Mucosa of stomach (tissue), 1 donor: ENCODE measurements around the gene IL6ST.
A peak's percentile ranks its signal among the peaks of the same experiment; 100 is the strongest.
"Not testable (repeated sequence)": the region's sequence is repeated elsewhere in the genome, so short reads cannot be mapped to it uniquely, and the experiment has no call there.

Experiments
- H3K27me3 ChIP-seq: one replicate; pipeline ENCODE4 v1.7.0; 2013; ENCODE audit warnings: mild to moderate bottlenecking, low read length; ENCODE audit not compliant: control insufficient read depth, insufficient read depth
- H3K36me3 ChIP-seq: one replicate; pipeline ENCODE4 v1.7.0; 2013; ENCODE audit warnings: low read length; ENCODE audit not compliant: control insufficient read depth, insufficient read depth
- H3K4me1 ChIP-seq: one replicate; pipeline ENCODE4 v1.7.0; 2013; ENCODE audit warnings: mild to moderate bottlenecking, low read length; ENCODE audit not compliant: control insufficient read depth, insufficient read depth
- H3K4me3 ChIP-seq: one replicate; pipeline ENCODE4 v1.7.0; 2013; ENCODE audit warnings: low read length
- H3K9ac ChIP-seq: one replicate; pipeline ENCODE4 v1.7.0; 2013; ENCODE audit warnings: mild to moderate bottlenecking, low read length, moderate library complexity
- H3K9me3 ChIP-seq: one replicate; pipeline ENCODE4 v1.7.0; 2013; ENCODE audit warnings: mild to moderate bottlenecking, low read length, moderate library complexity; ENCODE audit not compliant: control insufficient read depth
- donor health status: Pancreatic carcinoma.

Gene IL6ST

DNA sequence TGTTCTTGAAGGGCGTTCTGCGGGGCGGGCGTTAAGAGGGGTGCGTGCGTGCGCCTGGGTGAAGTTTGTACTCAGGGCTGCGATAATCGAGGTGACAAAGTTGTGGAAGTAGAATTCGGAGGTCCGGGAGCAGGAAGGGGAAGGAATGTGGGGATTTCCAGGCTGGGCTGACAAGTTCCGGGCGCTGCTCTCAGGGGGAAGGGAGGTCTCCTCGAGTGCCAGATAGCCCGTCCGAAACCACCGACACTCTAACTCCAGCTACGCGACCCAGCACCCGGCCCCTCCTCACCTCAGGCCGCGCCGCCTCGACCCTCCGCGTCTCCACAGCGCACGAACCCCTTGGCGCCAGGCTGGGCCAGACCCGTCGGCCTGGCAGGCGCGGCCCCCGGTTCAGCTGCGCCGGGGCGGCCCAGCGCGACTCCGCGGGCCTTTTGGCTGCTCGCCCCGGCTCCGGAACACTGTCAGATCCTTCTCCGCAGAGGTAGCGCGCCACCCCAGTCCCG, at the start of gene IL6ST:
IL6ST (minus strand) TSS at position 469 of the 503 bp plus-strand sequence. CDS start 18,685 bp downstream, outside the sequence.
- H3K4me1 ChIP-seq, result peaks cover 13% of the 10 kb centered on the region
- H3K27me3 ChIP-seq, result no peaks in the 10 kb centered on the region
- H3K36me3 ChIP-seq, result no peaks in the 10 kb centered on the region
- no peaks in the 10 kb centered on the region for H3K9me3 ChIP-seq
- peak within 1 kb of the TSS; percentile 90 for H3K4me3 ChIP-seq
- H3K9ac ChIP-seq, result peak within 1 kb of the TSS; percentile 98

DNA sequence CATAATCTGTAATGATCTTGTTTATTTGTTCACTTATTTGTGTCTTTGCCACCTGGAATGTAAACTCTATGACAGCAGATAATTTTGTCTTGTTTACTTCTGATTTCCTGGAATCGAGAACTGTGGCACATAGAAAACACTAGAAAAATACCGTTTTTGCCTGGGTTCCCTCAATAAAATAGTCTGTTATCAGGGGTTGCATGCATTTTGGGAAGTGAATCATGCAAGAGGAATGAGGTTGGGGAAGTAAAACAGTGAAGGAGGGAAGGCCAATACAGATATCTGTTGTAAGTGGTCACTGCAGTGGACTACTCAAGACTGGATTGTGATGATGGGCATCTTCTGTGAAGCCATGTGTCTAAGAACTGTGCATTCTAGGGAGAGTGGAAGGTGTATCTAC, 45.2 kb upstream of the IL6ST start:
- H3K9ac ChIP-seq, result no peak overlapping the region
- H3K27me3 ChIP-seq, result no peaks in the 10 kb centered on the region
- no peak overlapping the region for H3K4me3 ChIP-seq
- H3K9me3 ChIP-seq, result no peaks in the 10 kb centered on the region
- H3K36me3 ChIP-seq, result no peaks in the 10 kb centered on the region
- no peaks in the 10 kb centered on the region for H3K4me1 ChIP-seq

- not testable (repeated sequence) for H3K36me3 ChIP-seq, H3K9ac ChIP-seq, H3K4me1 ChIP-seq, H3K27me3 ChIP-seq, H3K9me3 ChIP-seq, H3K4me3 ChIP-seq
Observed at GRCh38 chr5:56038206-56038605, 43.4 kb upstream of the IL6ST start.

DNA sequence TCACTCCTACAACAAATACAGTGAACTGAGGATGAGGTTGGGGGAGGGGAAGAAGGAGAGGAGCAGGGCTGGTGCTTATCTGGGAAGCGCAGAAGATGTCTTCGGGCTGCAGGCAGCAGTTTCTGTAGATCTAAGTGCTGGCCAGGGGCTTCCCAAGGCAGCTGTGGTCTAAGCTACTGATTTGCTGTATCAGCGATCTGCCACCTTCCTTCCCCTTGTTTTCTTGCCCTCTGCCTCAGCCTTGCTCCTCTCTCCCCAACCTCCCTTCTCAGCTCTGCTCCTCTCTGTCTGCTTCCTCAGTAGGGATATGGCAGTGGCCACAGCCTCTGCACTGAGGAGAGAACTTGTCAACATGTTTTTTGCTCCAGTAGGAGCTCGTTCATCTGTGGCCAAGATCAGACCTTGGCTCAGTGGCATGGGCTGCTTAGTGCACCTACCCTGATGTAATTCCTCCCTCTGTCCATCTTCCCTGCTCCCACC, 42.8 kb upstream of the IL6ST start:
- Histone ChIP-seq H3K27me3 (no peaks in the 10 kb centered on the region), H3K9ac (no peak overlapping the region)

GRCh38 chr5:56035394-56035793, 40.6 kb upstream of the IL6ST start:
- H3K9ac ChIP-seq, H3K36me3 ChIP-seq, H3K4me3 ChIP-seq, H3K9me3 ChIP-seq, H3K4me1 ChIP-seq, H3K27me3 ChIP-seq: not testable (repeated sequence)

More for the DNA sequence above, 42.8 kb upstream of the IL6ST start:
- Histone ChIP-seq H3K9me3 (no peaks in the 10 kb centered on the region), H3K36me3 (no peaks in the 10 kb centered on the region), H3K4me3 (no peak overlapping the region), H3K4me1 (no peaks in the 10 kb centered on the region)

DNA sequence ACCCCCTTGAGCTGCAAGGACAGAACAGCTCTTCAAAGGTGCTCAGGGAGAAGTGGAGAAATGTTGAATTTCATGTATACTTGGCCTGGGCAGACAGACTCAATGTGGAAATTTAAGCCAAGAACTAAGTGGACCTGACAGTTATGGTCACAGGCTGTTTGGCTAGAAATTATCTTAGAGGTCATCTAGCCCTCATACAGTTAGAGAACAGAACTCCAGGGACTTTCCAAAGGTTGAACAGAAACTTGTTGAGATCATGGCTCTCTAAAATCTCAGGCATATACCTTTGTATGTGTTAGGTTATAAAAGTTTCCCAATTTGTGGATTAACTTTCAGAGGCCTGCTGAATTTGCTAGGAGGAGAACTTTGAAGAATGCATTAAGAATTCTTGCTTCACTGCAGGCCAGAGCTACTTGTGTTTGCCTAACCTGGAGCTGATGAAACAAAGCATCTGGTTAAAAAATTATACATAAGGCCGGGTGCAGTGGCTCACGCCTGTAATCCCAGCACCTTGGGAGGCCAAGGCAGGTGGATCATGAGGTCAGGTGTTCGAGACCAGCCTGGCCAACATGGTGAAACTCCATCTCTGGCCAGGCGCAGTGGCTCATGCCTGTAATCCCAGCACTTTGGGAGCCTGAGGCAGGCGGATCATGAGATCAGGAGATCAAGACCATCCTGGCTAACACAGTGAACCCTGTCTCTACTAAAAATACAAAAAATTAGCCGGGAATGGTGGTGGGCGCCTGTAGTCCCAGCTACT, 35.3 kb upstream of the IL6ST start:
- not testable (repeated sequence) for H3K27me3 ChIP-seq, H3K36me3 ChIP-seq, H3K9ac ChIP-seq, H3K4me3 ChIP-seq, H3K9me3 ChIP-seq, H3K4me1 ChIP-seq

DNA sequence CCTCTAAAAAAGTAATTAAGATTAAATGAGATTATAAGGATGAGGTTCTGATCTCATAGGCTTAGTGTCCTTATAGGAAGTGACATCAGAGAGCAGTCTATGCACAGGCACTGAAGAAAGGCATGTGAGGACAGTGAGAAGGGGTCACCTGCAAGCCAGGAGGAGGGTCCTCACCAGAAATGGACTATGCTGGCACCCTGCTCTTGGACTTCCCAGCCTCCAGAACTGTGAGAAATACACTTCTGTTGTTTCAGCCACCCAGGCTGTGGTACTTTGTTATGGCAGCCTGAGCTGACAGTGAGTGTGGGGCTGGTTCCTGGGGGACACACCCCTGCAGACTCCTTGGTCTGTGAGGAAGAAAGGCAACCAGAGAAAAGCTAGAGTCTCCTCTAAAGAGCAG, 34.7 kb upstream of the IL6ST start:
- Histone ChIP-seq H3K9me3 (no peaks in the 10 kb centered on the region), H3K4me1 (peaks cover 8% of the 10 kb centered on the region), H3K9ac (no peak overlapping the region), H3K36me3 (no peaks in the 10 kb centered on the region), H3K4me3 (no peak overlapping the region), H3K27me3 (no peaks in the 10 kb centered on the region)

GRCh38 chr5:56028708-56029107, 33.9 kb upstream of the IL6ST start:
- Histone ChIP-seq H3K9ac (no peak overlapping the region), H3K27me3 (no peaks in the 10 kb centered on the region), H3K9me3 (no peaks in the 10 kb centered on the region), H3K36me3 (no peaks in the 10 kb centered on the region), H3K4me3 (no peak overlapping the region), H3K4me1 (peaks cover 12% of the 10 kb centered on the region)

GRCh38 chr5:56026863-56027300, 32.1 kb upstream of the IL6ST start:
- Histone ChIP-seq H3K4me1 (peaks cover 19% of the 10 kb centered on the region), H3K27me3 (no peaks in the 10 kb centered on the region), H3K9me3 (no peaks in the 10 kb centered on the region), H3K9ac (no peak overlapping the region), H3K36me3 (no peaks in the 10 kb centered on the region), H3K4me3 (no peak overlapping the region)

DNA sequence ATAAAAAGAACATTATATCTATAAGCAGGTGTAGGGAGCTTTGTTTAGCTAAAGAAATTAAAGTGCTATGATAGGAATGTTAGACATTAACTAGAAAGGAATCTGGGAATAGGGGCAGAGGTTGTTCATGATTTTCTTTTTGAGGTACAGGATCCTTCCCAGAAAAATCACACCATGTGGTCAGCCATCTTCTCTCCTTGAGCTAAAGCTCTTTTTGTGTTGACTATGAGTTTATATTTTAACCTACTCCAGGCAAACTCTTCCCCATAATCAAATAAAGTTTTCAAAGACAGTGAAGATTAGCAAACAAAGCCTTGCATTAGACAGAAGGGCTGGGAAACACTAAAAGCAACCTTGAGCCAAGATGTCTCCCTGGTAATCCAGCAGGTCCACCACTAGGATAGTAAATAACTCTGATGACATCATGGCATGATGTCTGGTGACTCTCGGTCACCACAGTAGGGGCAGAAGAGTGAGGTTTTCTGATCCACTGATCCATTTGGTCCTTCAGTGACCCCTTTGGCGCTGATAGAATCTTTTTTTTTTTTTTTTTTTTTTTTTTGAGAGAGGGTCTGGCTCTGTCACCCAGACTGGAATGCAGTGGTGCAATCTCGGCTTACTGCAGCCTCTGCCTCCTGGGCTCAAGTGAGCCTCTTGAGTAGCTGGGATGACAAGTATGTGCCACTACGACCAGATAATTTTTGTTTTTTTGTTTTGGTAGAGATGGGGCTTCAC, 30.6 kb upstream of the IL6ST start:
- Histone ChIP-seq H3K4me3 (no peak overlapping the region), H3K27me3 (no peaks in the 10 kb centered on the region), H3K36me3 (no peaks in the 10 kb centered on the region), H3K9me3 (no peaks in the 10 kb centered on the region), H3K4me1 (peaks cover 19% of the 10 kb centered on the region), H3K9ac (no peak overlapping the region)

- H3K4me3 ChIP-seq, result no peak overlapping the region
Observed at GRCh38 chr5:56024810-56025150, 30.0 kb upstream of the IL6ST start.

GRCh38 chr5:56023296-56023695, 28.5 kb upstream of the IL6ST start:
- Histone ChIP-seq H3K9ac (no peak overlapping the region), H3K4me1 (peaks cover 19% of the 10 kb centered on the region), H3K9me3 (no peaks in the 10 kb centered on the region), H3K27me3 (no peaks in the 10 kb centered on the region), H3K36me3 (no peaks in the 10 kb centered on the region), H3K4me3 (no peak overlapping the region)

More at GRCh38 chr5:56024810-56025150, 30.0 kb upstream of the IL6ST start:
- Histone ChIP-seq H3K27me3 (no peaks in the 10 kb centered on the region), H3K36me3 (no peaks in the 10 kb centered on the region), H3K4me1 (peaks cover 19% of the 10 kb centered on the region), H3K9me3 (no peaks in the 10 kb centered on the region), H3K9ac (no peak overlapping the region)
